HG03521 (cell line): ENCODE data around the gene SLC7A4.
"Not testable (repeated sequence)": the region's sequence is repeated elsewhere in the genome, so short reads cannot be mapped to it uniquely, and the experiment has no call there.

Source experiments
- ATAC-seq: cut with Tn5 transposase; IDR thresholded peaks from one replicate; pipeline ENCODE4 v1.9.1; 2021; ENCODE audit warnings: mild to moderate bottlenecking, moderate library complexity; ENCODE audit not compliant: unreplicated experiment

The SLC7A4 gene

GRCh38 chr22:21043860-21044535, 11.6 kb upstream of the SLC7A4 start:
- no peak for ATAC-seq

GRCh38 chr22:21042978-21043859, 10.9 kb upstream of the SLC7A4 start:
- ATAC-seq = no peak

GRCh38 chr22:21041937-21042336, 9.6 kb upstream of the SLC7A4 start:
- no peak for ATAC-seq

- ATAC-seq = not testable (repeated sequence)
These were observed 6.8 kb upstream of the SLC7A4 start for GRCh38 chr22:21039158-21039557.

GRCh38 chr22:21038405-21038804, 6.0 kb upstream of the SLC7A4 start:
- ATAC-seq = no peak

- no peak for ATAC-seq
These were observed 2.6 kb upstream of the SLC7A4 start for GRCh38 chr22:21034989-21035388.

GRCh38 chr22:21033895-21034294, 1.5 kb upstream of the SLC7A4 start:
- no peak for ATAC-seq

GRCh38 chr22:21032868-21033688, 717 bp upstream of the SLC7A4 start:
- ATAC-seq = no peak

- no peak for ATAC-seq
These were observed 770 bp downstream of the SLC7A4 start for GRCh38 chr22:21031545-21032036.

- no peak for ATAC-seq
These were observed 1.5 kb downstream of the SLC7A4 start for GRCh38 chr22:21030621-21031544.

- ATAC-seq = no peak
These were observed 2.3 kb downstream of the SLC7A4 start for GRCh38 chr22:21030032-21030431.

GRCh38 chr22:21029486-21030025, 2.8 kb downstream of the SLC7A4 start:
- ATAC-seq = no peak

- ATAC-seq = no peak
These were observed 3.8 kb downstream of the SLC7A4 start for GRCh38 chr22:21028277-21029251.

GRCh38 chr22:21026783-21027692, 5.3 kb downstream of the SLC7A4 start:
- no peak for ATAC-seq

GRCh38 chr22:21025763-21026755, 6.3 kb downstream of the SLC7A4 start:
- ATAC-seq = no peak

- ATAC-seq = no peak
These were observed 7.1 kb downstream of the SLC7A4 start for GRCh38 chr22:21025266-21025665.
